ENCODE results near the gene RPL27A. TPM values are rescaled to one million over a fixed set of nuclear protein-coding genes. Genes with fewer than 3 reads are reported as not detected.
A peak's percentile ranks its signal among the peaks of the same experiment; 100 is the strongest.
"Not testable (repeated sequence)": the region's sequence is repeated elsewhere in the genome, so short reads cannot be mapped to it uniquely, and the experiment has no call there.

The RPL27A gene
- polyA plus RNA-seq (ENCODE audit: insufficient read length in 4 of 4) = 1,000 to 10,000 TPM; 1,817 to 2,312 (median 2,190) TPM

- peak; percentile 90 to 97 (median 92) for DNase-seq (ENCODE audit: low read depth in 4 of 4, low spot score in 3 of 4)
Observed at GRCh38 chr11:8682303-8683114, at the start of gene RPL27A, which contains the start of gene TRIM66. Gene RPL27A (plus strand): TSS chr11:8682792. CDS start chr11:8682814, 22 bp downstream. Gene TRIM66 (minus strand): TSS chr11:8682665. CDS start chr11:8672274, 10,391 bp downstream.

GRCh38 chr11:8634498-8634897 is 48.1 kb upstream of the RPL27A start:
- no peak for DNase-seq (ENCODE audit: low read depth in 4 of 4, low spot score in 3 of 4)

- DNase-seq (ENCODE audit: low read depth in 4 of 4, low spot score in 3 of 4) = no peak
Observed at GRCh38 chr11:8636127-8636526, 46.5 kb upstream of the RPL27A start.

GRCh38 chr11:8638300-8638699 is 44.3 kb upstream of the RPL27A start:
- DNase-seq (ENCODE audit: low read depth in 4 of 4, low spot score in 3 of 4) = no peak

GRCh38 chr11:8639655-8640054 is 42.9 kb upstream of the RPL27A start:
- DNase-seq (ENCODE audit: low read depth in 4 of 4, low spot score in 3 of 4) = no peak

GRCh38 chr11:8640267-8640906 is 42.2 kb upstream of the RPL27A start:
- no peak for DNase-seq (ENCODE audit: low read depth in 4 of 4, low spot score in 3 of 4)

GRCh38 chr11:8641332-8641731 is 41.3 kb upstream of the RPL27A start:
- no peak for DNase-seq (ENCODE audit: low read depth in 4 of 4, low spot score in 3 of 4)

GRCh38 chr11:8642196-8642841 is 40.3 kb upstream of the RPL27A start:
- DNase-seq (ENCODE audit: low read depth in 4 of 4, low spot score in 3 of 4) = peak; percentile 13 to 35 (median 19)

GRCh38 chr11:8646873-8647272 is 35.7 kb upstream of the RPL27A start:
- DNase-seq (ENCODE audit: low read depth in 4 of 4, low spot score in 3 of 4) = no peak

- DNase-seq (ENCODE audit: low read depth in 4 of 4, low spot score in 3 of 4) = no peak
Observed at GRCh38 chr11:8649361-8649760, 33.2 kb upstream of the RPL27A start.

- no peak for DNase-seq (ENCODE audit: low read depth in 4 of 4, low spot score in 3 of 4)
Observed at GRCh38 chr11:8650401-8650990, 32.1 kb upstream of the RPL27A start.

GRCh38 chr11:8652140-8652539 is 30.5 kb upstream of the RPL27A start:
- no peak for DNase-seq (ENCODE audit: low read depth in 4 of 4, low spot score in 3 of 4)

- no peak for DNase-seq (ENCODE audit: low read depth in 4 of 4, low spot score in 3 of 4)
Observed at GRCh38 chr11:8654503-8654902, 28.1 kb upstream of the RPL27A start.

- no peak for DNase-seq (ENCODE audit: low read depth in 4 of 4, low spot score in 3 of 4)
Observed at GRCh38 chr11:8656291-8656690, 26.3 kb upstream of the RPL27A start.

- DNase-seq (ENCODE audit: low read depth in 4 of 4, low spot score in 3 of 4) = no peak
Observed at GRCh38 chr11:8658321-8659057, 24.1 kb upstream of the RPL27A start.

GRCh38 chr11:8661001-8661795 is 21.4 kb upstream of the RPL27A start:
- DNase-seq (ENCODE audit: low read depth in 4 of 4, low spot score in 3 of 4) = no peak

- no peak for DNase-seq (ENCODE audit: low read depth in 4 of 4, low spot score in 3 of 4)
Observed at GRCh38 chr11:8665222-8665621, 17.4 kb upstream of the RPL27A start.

- DNase-seq (ENCODE audit: low read depth in 4 of 4, low spot score in 3 of 4) = not testable (repeated sequence)
Observed at GRCh38 chr11:8670081-8670480, 12.5 kb upstream of the RPL27A start.

GRCh38 chr11:8671193-8671612 is 11.4 kb upstream of the RPL27A start:
- peak in 3 of 4 donors; percentile 47 to 63 (median 55) for DNase-seq (ENCODE audit: low read depth in 4 of 4, low spot score in 3 of 4)

Measured in right renal pelvis (tissue), 4 donors.